COR-L47 (cell line): Measurements from ENCODE around the gene COL18A1.
A peak's percentile ranks its signal among the peaks of the same experiment; 100 is the strongest.
"Not testable (repeated sequence)": the region's sequence is repeated elsewhere in the genome, so short reads cannot be mapped to it uniquely, and the experiment has no call there.

Source experiments
- DNase-seq: peaks from one replicate; lab custom pipeline; 2025; lab: John Stamatoyannopoulos, UW

COL18A1 gene

DNA sequence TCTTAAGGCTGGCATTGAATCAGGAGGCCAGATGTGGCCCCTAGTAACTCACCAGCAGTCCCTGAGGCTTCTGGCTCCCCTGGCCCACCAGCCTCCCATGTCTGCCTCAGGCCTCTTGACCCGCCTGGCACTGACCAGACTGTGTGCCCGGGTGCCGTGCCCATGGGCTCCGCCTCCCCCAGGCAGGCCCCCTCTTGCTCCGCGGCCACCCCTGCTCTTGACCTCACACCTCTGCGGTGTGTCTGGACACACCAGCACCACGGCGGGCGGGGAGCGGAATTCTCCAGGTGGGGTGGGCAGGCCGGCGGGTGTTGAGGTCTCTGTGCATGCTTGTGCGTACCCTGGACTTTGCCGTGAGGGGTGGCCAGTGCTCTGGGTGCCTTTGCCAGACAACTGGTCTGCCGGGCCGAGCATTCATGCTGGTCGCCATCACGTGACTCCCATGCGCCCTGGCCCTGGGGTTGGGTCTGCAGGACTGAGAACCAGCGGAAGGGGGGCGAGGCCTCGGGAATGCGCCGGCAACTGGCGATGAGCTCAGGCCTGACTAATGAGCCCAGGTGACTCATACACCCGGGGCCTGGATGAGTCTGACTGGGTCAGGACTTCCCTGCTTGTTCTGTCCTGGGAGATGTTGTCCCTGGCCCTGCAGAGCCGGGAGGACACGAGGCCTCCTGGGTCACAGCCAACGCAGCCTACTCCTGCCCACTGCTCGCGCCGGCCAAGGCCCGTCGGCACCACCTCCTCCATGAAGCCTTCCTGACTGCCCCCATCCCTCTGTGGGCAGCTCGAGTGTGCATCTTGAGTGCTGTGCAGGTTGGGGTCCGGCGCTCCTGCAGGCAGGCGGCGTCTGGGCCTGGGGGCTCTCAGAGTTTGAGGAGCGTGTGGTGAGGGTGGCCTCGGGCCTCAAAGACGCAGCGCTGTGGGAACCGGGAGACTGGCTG lies 22.6 kb downstream of the COL18A1 start:
- DNase-seq = no peak

DNA sequence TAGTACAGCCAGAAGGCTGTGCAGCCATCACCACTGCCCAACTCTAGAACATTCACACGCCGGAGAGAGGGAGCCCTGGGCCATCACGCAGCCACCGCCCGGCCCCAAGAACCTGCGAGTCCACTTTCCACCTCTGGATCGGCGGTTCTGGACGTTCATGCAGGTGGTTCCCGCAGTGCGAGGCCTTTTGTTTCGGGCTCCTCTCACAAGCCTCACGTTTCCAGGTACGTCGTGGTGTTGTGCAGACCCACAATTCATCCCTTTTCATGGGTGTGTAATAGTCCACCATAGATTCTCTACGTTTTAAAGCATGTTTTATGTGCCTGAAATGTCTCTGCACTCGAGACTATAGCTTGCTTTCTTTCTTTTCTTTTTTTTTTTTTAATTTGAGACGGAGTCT lies 23.6 kb downstream of the COL18A1 start:
- DNase-seq = no peak

GRCh38 chr21:45429221-45430175 lies 24.5 kb downstream of the COL18A1 start:
- DNase-seq = no peak

DNA sequence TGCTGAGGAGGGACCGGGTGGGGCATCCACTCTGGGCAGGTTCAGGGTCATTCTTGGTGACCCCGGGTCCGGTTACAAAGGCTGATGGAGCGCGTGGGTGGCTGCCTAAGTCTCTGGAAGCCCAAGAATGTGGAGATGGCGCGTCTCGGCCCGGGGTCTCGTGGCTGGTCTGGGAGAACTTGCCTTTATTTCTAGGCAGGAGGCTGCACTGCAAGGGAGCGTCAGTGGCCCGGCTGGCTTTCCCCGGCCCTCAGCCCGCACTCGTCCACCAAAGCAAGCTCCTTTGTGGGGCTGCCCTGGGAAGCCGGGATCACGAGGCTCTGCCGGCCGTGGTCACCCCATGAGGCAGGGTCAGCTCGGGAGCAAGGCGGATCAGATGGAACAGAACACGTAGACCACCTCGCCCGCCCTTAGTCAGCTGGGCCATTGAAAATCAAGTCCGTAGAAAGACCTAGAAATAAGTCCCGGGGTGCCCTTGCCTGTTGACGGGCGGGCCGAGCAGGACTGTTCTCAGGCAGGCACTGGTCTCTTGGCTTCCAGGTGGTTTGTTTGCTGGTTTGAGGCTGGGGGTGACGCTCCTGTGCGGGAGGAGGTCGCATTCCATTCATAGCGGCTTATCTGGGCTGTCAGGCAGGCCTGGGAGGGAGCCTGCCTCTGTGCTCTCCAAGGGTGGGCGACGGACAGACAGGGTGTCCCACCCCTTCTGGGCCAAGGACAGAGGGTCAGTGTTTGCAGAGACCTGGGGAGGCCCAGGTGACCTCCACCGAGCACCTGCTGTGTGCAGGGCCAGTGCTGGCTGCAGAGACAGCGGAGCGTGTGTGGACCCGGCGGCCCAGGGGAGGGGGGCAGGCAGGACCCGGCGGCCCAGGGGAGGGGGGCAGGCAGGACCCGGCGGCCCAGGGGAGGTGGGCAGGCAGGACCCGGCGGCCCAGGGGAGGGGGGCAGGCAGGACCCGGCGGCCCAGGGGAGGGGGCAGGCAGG lies 25.8 kb downstream of the COL18A1 start:
- DNase-seq = no peak

DNA sequence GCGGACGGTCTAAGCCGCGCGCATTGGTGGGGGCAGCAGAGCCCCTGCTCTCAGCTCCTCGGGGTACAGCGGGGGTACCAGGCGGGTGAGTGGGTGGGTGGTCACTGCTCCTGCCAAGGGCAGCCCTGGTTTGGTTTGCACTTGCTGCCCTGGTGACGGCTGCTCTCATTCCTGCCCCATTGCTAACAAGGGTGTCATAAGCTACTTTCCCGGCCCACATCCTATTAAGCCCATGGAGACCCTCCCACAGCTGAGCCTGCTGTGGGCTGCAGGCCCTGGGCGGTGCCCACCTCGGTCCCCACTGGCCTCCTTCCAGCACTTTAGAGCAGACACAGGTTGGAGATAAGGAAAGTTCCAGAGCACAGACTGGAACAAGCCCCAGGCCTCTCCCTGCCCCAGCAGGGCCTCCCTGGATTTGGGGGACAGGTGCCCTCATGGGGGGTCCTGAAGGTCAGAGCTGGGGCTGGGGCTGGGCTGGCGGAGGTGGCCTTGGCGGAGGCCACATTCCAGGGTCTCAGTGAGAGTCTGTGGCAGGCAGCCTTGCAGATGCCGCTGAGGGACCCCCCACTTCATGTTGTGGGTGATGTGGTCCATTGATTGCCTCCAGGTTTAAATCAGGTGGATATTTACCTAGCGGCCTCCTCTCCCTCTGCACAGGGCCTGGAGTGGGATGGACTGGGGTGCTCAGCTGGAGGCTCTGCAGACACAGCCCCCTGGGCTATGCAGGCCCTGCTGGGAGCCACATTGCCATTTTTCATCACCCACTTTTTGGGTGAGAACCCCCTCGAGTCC lies 27.0 kb downstream of the COL18A1 start:
- no peak for DNase-seq

DNA sequence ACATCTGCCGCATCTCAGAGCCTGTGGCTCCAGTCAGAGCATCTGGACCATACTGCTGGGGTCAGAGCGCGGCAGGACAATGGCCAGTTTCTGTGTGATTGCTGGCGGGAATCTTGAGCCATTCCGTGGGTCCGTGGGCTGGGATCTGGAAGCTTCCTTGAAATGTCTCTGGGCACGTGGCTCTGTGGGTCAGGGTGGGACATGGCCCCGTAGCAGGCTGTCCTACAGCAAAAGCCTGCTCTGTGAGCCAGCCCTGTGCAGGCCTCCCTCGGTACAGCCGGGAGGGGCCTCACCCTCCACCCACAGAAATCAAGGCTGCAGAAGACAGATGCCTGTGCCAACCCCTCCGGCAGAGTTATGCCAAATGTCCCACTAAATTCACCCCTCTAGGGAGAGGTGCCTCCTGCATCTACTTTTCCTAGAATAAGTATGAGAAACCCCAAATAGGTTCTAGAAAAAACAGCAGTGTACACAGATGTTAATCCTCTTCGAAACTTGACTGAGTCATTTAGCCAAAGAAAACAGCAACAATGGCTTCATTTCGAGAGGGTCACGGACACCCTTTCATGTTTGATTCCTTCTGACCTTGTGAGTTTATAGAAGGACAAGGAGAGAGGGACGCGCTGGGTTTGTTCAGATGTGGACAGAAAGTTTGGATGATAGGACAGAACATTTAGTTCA lies 27.8 kb downstream of the COL18A1 start:
- DNase-seq = no peak

GRCh38 chr21:45433301-45433700 lies 28.3 kb downstream of the COL18A1 start:
- DNase-seq = no peak

DNA sequence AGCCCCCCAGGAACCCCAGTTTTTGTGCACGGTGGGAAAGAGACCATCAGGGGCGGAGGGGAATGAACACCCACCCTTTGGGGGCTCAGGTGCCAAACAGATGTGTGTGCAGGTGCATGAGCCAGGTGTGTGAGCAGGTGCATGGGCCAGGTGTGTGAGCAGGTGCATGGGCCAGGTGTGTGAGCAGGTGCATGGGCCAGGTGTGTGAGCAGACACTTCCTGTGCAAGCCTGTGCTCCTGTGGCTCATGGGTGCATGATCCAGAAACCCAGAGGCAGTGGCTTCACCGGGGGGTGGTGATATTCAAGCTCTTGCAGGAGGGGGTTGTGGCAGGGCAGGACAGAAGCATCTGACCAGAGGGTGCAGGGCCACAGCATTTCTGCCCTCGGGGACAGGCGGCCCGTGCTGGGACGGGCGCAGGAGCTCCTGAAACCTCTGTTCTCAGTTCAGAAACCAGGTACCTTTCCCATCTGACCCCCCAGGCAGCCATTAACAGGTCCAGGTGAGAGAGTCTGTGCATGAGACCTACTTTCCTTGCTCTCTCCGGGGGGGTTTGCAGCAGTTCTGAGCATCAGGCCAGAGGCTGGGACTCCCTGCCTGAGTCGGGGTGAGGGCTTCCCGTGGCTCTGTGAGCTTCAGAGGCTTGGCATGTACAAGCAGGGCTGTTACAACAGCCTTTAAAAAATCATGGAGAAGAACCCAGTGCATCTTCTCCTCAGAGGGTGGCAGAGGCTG lies 29.1 kb downstream of the COL18A1 start:
- no peak for DNase-seq

DNA sequence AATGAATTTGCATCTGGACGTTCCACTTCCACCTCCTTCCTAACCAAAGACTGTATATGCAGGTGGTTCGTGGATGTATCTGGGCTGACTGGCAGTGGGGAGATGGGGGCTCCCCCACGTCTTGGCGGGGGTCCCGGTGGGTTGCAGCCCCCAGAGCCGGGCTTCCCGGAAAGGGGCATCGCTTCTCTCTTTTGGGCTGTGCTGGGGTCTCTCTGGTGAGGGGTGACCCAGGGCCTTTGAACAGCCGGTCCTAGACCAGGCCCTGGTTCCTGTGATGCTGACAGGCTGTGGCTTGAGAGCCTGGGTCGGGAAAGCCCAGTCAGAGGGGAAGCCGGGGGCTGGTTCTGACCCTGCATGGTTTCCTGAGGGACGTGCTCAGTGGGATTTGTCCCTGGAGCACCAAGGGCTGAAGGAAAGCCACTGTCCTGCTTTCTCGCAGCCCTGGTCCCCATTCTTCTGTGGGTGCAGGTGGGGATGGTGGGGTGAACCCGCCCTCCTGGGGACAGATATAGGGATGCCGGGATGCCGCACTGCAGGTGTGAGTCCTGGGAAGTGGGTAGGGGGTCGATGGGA lies 29.8 kb downstream of the COL18A1 start:
- DNase-seq = no peak

DNA sequence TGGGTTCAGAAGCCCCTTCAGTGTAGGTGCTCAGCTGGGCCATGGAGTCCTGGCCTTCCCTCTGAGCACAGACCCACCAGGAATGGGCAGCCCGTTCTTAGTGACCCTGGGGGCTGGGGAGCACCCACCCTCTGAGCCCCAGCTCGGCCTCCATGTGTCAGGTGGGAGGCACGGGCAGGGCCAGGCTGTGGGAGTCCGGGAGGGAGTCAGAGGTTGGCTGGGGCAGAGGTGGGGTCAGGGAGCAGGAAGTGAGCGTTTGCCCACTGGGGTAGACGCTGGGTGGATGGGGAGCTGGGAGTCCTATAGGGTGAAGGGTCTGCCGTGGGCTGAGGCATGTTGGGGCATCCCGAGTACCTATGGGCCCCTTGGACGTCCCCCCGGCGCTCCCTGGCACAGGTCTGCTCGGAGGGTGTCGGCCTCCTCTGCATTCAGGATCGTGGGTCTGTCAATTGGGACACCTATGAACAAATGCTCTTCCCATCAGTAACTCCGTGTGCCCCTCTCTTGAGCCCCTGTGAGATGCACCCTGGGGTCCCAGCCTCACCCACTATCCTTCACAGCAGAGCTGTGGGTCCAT lies 30.5 kb downstream of the COL18A1 start:
- DNase-seq = no peak

DNA sequence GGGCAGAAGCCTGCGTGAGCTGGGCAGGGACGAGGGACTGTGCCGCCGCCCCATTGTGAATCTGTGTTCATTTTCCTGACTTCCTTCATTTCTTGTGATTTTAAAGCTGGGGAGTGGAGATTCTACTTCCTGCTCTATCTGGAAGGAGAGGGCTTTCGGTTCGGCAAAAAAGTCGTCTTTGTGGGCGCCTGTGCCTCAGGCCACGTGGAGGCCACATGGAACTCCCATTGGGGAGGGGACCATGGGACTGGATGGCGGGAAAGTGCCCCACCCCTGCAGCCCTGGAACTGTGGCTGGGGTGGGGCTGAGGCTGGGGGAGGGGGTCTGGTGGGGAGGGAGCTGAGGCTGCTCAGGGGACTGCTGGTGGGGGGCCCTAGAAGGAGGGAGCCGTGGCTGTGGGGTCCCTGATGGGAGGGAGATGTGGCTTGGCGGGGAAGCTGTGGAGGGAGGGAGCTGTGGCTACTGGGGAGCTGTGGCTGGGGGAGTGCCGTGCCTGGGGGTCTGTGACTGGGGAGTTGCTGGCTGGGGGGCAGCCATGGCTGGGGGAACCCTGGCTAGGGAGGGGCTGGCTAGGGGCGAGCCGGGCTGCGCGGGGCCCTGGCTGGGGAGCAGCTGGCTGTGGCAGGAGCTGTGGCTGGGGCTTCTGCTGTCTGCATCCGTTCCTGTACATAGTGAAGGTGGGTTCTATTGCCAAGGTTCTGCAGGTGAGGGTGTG lies 31.5 kb downstream of the COL18A1 start:
- DNase-seq = no peak

GRCh38 chr21:45437844-45438243 lies 32.9 kb downstream of the COL18A1 start:
- DNase-seq = not testable (repeated sequence)

GRCh38 chr21:45438391-45439145 lies 33.6 kb downstream of the COL18A1 start:
- no peak for DNase-seq

DNA sequence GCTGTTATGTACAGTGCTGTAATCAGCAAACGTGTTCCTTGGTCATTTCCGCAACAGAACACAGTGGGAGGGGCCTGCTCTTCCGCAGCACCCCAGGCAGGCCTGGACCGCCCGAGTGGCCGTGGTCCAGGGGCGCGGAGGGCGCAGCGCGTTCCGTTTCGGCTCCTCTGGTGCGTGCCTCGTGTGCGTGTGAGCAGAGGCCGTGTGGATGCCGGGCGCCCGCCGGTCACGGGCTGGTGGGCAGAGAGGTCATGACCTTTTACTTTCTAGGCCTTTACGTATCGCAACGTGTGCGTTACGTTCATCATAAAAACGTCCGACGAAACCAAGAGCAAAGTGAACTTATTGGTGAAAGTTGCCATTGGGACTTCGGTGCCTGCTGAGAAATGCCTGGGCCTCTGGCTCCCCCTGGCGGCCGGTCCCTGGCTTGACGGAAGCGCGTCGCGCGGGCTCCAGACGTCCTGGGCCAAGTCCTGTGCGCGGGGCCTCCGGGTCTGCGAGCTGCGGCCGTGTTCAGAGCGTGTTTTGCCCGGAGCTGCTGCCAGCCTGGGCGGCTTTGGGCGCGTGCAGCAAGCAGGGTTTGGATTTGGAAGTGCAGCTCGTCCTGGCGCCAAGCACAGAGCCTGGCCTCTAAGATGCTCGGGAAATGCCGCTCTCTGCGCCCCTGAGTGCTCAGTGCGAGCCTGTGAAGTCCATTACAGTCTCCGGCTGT lies 34.4 kb downstream of the COL18A1 start:
- DNase-seq = peak; percentile 32

DNA sequence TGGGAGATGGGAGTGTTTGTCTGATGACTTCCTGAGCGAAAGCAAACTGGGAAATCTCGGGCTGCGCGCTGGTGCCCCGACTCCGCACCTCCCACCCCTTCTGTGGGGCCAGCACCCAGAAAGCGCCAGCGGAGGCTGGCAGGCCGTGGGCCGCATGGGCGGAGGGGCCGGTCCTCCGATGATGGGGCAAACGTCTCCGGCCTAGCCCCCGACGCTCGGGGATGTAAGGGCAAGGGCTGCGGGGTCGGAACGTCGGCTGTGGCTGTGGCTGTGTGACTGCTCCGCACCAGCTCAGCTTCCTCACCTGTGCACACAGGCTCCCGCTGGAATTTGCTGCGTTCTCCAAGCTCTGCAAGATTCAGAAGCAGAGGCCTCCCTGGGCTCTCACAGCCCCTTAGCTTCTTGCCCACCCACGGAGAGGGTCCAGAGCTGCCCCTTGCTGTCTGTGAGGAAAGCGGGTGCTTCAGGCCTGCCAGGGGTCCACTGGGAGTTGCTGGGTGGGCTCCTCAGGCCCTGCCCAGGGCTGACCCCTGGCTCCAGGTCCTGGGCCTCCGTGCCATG lies 35.0 kb downstream of the COL18A1 start:
- no peak for DNase-seq

- no peak for DNase-seq
Observed at GRCh38 chr21:45440736-45441350, 35.9 kb downstream of the COL18A1 start.
